ENCODE measurements around the gene MAGI1.
"Not testable (repeated sequence)": the region's sequence is repeated elsewhere in the genome, so short reads cannot be mapped to it uniquely, and the experiment has no call there.

The MAGI1 gene

DNA sequence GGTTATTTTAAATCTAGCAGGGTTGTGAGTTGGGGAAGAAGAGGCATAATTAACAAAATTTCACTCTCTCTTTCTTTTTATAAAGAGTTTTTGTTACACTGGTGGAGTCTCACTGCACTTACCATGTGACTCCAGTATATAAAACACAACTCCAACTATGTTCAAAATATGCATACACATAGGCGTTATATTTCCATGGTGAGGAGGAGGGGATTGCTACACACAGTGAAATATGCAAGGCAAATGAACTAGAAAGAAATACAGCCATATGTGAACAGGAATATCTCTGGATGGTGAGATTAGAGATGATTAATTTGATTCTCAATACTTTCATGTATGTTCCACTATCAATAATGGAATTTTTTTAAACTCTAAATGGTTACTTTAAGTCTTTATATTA, 385.0 kb downstream of the MAGI1 start:
- DNase-seq: no peak

DNA sequence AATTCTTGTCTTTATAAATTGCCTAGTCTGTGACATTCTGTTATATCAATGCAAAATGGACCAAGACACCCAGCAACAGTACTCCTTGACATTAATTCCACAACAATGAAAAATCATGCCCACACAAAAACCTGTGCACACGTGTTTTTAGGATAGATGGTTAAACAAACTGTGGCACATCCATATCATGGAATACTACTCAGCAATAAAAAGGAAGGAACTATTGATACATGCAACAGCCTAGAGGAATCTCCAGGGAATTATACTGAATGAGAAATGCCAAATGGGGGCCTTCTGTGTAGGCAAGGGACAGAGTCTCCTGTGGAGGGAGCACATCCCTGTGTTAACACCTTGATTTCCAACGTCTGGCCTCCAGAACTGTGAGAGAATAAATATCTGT, 388.5 kb downstream of the MAGI1 start:
- no peak for DNase-seq

DNA sequence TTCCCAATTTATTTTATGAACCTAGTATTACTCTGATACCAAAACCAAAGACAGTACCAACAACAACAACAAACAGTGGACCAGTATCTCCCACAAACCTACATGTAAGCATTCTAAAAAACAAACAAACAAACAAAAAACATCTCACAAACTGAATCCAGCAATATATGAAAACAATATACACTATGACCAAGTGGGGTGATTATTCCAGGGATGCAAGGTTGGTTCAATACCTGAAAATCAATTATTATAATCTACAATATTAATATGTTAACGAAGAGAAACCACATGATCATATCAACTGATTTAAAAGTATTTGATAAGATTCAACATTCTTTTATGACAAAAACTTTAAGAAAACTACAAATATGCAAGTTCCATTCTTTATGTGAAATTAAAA, 391.3 kb downstream of the MAGI1 start:
- DNase-seq: no peak

DNA sequence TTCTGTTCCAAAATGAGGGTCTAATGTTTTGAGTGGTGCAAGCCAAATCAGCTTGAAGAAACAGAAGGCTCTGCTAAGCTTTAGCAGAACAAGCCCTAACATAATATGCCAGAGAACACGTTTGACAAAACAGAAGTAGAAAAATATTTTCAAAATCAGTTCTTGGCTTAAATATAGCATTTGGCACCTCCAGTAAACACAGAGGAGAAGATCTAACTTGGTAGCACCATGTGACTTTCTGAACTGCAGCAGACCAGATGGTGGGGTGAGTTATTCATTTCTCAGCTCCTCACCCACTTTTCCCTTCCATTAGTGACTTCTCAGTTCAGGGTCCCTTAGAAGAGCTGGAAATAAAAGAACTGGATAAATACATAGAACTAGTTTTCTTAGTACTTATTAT, 395.8 kb downstream of the MAGI1 start:
- DNase-seq: no peak

DNA sequence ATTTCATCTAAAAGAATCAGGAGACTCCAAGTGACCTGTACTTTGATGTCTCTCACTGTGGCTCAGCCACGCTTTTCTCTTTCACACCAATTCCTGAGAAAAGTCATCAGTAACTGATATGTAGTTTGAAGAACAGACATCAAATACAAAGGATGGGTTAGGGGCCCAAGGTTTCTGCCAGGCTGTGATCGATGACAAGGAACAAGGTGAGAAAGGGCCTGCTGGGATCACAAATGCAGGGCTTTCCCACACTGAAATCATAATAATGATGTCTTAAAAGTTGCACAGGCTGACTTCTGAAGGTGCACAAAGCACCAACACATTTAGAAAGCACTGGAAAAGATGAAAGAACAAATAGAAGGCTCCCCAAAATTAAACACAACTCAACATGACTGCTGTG, 396.9 kb downstream of the MAGI1 start:
- no peak for DNase-seq

DNA sequence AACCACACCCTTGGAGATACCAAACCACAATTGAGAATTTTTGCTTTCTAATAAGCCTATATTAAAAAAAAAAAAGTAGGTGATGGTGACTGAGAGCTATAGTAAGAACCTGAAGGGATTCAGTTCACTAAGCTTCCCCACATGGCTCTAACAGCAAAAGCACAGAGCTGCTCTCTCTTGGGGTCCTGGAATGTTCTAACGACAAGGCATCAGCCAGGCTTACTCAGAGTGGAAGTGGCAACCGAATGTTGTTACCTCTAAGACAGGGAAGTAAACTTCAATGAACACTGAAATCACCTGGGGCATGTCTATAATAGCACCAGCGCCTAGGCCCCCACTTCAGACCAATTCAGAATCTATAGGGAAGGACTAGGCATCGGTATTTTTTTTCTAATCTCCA, 397.7 kb downstream of the MAGI1 start:
- DNase-seq: no peak

DNA sequence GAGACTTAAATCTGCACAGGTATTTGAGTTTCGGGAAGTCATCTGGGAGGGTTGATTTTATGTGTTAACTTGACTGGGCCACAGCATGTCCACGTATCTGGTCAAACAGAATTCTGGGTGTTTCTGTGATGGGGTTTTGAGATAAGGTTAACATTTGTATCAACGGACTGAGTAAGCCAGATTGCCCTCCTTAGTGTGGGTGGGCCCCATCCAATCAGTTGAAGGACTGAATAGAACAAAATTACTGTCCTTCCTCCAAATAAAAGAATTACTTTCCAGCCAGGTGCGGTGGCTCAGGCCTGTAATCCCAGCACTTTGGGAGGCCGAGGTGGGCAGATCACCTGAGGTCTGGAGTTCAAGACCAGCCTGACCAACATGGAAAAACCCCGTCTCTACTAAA, 399.3 kb downstream of the MAGI1 start:
- no peak for DNase-seq

DNA sequence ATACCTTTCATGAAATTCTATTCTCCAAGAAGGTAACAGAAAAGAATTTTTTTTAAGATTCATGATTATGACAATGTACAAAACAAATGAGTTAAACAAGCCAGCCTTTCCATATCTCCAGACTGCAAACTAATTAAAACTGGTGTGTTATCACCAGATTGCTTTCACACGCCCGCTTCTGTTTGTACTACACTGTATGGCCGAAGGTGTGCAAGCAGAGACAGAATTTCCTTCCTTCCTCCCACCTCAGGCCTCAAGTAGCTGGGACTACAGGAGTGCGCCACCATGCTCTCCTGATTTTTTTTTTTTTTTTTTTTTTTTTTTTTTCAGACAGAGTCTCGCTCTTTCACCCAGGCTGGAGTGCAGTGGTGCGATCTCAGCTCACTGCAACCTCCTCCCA, 400.4 kb downstream of the MAGI1 start:
- no peak for DNase-seq

DNA sequence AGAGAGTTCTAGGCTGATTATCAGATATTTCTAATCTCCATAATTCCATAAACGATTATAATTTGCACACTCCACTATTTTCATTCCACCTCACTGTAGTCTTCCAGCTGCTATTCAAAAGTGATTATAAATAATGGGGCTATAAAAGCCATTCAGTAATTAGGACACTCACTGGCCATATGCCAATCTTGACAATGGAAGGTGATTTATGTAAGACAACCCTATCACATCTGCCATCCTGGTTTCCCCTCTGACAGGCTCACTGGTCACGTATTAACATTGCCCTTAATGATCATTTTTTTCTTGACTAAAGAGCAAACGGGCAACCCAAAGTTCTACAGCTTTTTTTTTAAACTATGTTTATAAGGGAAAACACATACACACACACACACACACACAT, 402.4 kb downstream of the MAGI1 start:
- DNase-seq: no peak

DNA sequence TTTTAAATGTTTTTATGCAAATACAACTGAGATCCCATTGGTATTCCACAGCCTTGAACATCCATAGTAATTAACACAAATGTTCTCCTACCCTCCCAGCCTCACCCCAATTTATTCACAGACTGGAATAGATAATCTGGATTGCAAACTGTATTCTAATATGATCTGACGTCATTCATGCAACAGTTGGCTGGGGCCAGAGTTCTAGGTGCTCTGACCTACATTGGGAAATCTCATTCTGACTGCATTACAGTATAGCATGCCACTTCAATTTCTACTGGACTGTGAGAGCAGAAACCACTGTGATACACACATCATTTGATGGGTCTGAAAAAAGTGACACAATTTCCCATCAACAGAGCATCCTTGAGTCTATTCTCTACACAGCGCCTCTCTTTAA, 403.1 kb downstream of the MAGI1 start:
- no peak for DNase-seq

DNA sequence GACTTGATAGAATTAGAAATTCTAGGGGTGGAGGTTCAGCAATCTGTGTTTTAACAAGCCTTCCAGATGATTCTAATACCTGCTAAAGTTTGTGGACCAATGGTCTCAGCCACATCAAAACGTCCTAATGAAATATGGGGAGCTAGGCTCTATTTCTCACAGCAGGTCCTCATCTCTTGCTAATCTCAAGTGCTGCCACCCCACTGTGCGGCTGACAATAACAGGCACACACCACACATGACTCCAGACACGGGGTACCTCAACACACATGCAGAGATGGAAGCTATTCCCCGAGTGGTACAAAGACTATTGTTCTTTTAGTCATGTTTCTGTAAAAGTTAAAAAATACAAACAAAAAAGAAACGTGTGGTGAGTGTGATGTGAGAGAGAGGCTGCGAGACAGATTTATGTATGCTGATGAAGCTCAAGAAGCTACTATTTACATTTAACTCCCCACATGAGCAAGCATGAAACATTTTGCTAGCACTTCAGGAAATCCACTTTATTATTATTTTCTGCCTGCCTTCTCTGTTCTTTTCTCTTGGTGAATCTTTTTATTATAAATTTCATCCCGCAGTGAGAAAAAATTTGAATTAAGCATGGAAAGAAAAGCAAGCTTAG, 405.6 kb downstream of the MAGI1 start:
- DNase-seq: no peak

DNA sequence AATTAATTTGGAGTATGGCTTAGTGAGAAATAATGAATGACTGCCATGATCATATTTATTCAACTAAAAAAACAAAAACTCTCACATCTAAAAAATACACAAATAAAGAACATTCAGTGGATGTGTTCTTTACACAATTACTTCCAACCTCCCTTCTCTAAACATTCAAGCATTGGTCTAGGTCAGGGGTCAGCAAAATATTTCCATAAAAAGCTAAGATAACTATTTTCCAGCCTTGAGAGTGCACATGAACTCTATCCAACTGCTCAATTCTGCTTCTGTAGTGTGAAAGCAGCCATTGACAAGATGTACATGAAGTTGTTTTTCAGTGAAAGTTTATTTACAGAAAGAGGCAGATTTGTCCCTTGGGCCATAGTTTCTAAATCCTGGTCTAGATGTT, 406.3 kb downstream of the MAGI1 start:
- no peak for DNase-seq

DNA sequence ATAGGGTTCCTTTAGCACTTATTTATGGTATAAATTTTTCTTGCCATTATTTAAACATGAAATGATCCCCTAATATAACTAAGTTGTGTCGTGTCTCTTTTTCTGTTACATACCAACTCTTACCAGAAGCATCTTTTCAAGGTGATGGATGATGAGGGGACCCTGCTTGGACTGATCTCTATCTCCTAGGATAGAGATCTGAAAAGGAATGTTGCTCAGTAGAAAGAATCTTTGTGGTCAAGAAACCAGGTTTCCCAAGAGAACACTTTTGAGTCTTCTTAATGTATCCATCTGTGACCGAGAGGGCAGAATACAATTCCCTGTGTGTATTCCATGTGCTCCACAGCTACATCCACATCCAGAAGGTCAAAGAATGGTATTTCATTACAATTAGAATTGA, 409.7 kb downstream of the MAGI1 start:
- DNase-seq: no peak

DNA sequence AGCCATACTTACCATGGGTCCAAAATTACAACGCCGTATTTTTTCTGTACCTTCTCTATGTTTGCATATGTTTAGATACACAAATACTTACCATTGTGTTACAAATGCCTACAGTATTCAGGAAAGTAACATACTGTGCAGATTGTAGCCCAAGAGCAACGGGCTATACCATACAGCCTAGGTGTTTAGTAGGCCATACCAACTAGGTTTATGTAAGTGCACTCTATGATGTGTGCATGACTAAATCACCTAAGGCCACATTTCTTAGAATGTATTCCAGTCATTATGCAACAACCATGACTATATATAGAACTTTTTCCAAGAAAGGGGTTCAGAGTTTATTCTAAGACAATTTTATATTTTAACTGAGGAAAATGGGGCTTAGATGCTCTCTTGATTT, 411.7 kb downstream of the MAGI1 start:
- DNase-seq: no peak

DNA sequence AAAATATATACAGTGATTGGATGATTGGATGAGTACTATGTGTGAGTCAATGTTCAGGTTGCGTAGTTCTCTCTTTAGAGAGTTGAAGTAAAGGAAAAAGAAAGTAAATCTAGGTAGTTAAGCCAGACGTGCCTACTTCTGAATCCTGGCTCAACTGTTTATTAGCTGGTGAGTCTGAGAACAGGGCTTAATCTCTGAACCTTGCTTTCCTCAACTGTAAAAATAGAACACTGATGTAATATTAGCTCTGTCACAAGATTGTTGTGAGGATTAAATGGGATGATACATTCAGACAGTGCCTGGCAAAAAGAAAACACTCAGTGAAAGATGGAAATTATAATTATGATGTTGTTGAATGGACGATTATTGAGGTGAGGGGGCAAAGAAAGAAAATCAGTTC, 413.4 kb downstream of the MAGI1 start:
- no peak for DNase-seq

DNA sequence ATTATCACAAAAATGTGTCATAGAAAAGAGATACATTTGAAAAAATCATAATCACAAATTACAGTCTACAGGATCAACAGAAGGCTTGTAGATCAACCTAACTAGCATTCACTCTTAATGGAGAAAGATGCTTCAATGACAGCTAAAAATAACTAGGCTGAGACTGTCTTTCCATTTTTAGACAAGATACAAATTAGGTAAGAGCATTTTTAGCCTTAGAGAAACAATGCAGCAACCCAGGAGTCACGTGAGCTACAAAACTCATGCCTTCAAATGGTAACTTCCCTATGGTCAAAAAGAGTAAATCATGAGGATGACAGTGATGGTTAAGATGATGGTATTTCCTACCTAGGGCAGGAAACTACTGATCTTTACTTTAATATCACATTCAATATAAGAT, 415.4 kb downstream of the MAGI1 start:
- no peak for DNase-seq

DNA sequence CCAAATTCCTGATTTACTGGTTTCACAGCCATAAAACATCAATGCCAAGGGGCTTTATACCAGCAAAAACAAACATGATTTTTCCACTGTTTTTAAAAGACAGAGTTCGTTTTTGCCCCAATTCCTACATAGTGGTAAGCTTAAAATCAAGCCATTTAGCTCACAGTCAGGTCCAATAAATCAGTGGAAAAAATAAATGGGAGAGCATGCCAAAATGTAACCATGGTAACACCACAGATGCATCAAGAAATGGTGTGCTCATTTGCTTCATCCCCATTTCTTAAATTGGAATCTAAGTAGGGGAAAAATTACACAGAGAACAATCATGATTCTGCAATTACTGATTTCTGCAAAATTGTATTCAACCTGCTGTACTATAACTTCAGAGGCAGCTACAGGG, 418.8 kb downstream of the MAGI1 start:
- DNase-seq: no peak

DNA sequence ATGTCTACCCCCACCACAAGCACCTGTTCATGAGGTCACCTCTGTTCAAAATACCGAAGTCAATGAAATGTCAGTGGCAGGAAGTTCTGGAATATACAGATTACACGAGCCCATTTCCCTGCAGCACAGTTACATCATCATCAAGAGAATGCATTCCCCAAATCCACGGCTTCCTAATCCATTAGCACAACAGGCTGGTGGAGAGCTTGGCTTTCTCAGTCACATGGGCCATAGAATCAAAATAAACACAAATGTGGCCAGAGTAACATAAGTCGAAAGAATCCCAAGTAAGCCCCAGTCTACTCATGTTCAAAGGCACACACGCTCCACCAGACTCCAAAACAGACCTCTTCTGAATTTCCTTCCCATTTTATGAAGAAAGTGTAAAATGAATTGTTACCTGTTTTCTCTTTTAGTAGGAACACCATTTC, 419.3 kb downstream of the MAGI1 start:
- no peak for DNase-seq

DNA sequence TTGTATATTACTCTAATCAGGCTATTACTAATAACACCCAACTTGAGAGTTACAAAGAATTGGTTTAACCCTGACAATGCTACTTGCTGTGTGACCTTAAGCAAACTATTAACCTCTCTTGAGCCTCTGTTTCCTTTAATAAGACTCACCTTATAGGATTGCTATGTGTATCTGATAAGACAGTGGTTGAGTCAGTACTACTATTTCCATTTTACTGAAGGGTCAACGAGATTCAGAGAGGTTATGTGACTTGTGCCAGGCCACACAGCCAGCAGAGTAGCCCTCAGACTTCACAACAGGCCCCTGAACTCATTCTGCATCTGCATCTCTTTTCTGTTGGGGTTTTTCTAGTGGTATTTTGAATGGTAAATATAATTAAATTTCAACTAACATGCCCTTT, 420.1 kb downstream of the MAGI1 start:
- no peak for DNase-seq

DNA sequence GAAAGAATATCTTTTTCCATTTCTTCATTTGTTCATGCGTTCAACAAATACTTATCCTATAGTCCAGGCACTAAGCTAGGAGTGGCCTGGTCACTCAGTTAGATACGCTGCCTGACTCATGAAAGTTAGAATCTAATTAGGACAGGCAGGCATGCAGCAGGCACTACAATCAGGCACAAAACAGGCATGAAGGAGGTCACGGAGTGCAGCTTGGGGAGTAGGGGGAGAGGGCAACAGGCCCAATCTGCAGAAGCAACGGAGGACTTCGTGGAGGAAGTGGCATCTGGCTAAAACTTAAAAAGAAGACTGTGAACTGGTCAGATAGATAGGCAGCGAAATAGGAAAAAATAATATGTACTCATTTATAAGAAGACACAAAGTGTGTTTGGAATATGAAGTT, 420.9 kb downstream of the MAGI1 start:
- no peak for DNase-seq

DNA sequence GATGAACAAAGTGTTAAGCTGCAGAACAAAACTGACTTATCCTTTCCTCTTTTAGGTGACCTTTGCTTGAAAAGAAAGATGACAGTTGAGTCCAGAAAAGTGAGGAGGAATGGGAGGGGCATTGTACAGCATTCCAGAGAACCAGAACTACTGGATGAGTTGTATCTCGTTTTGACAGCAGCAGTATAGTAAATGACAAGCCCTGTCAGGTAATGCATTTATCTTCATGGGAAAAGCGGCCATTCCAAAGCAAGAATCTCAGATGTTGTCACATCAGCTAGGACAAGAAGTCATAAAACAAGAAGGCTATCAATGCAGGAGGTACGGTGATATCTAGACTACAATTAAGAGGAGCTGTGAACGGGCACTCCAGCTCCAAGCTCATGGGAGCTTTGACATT, 421.5 kb downstream of the MAGI1 start:
- no peak for DNase-seq

DNA sequence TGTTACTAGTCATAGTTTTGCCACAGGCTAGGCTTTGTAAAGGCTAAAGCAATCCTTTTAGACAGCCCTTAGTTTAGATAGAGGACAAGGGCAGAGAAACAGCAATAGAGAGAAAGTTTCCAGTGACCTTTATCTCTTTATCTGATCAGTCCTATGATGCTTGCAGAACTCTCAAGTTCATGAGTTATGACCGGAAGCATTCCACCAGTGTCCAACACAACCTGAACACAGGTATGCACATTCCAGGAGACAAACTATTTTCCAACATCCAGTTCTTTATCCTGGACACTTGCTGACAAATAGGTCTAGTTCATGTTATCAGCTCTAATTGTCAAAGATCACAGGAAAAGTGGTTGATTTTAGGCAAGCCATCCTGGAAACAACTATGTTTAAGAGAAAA, 422.2 kb downstream of the MAGI1 start:
- DNase-seq: no peak

DNA sequence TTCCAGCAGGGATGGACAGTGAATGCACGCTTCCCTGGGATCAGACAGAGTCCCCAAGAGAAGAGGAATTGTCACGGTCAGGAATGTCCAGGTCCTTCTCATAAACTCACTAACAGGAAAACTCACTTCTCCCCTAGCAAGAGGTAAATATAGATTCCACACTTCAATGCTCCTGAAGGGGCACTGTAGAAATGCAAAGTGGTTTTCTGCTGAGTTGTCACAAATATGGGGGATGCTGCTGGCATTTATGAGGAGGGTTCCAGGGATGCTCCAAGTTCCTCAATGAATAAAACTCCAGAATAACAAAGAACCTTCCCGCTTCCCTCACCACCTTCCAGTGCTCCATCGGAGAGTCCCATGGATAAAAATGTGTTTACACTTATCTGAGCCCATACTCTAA, 423.4 kb downstream of the MAGI1 start:
- no peak for DNase-seq

DNA sequence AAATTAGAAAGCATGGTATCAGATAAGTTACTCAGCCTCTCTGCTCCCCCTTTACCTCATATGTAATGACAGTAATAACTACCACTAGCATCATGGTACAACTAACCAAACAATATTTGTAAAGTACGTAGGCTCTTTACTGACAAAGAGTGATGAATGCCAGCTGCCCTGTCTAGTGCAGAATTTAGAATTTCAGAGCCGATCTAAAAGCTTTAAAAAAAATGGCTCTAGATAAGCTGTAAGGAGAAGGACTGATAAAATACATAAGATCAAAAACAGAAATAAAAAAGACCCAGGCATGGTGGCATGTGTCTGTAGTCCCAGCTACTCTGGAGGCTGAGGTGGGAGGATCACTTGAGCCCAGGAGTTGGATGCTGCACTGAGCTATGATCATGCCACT, 424.1 kb downstream of the MAGI1 start:
- DNase-seq: no peak

DNA sequence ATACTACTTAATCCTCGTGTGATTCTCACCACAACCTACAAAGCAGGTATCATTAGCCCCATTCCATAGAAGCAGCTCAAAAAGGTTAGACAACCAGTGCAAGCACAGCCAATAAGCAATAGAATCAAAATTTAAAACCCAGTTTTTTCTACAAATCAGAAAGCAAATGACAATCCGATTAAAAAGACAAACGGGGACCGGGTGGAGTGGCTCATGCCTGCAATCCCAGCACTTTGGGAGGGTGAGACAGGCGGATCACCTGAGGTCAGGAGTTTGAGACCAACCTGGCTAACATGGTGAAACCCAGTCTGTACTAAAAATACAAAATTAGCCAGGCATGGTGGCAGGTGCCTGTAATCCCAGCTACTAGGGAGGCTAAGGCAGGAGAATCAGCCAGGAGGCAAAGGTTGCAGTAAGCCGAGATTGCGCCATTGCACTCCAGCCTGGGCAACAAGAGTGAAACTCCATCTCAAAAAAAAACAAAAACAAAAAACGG, 430.7 kb downstream of the MAGI1 start:
- DNase-seq: not testable (repeated sequence)

DNA sequence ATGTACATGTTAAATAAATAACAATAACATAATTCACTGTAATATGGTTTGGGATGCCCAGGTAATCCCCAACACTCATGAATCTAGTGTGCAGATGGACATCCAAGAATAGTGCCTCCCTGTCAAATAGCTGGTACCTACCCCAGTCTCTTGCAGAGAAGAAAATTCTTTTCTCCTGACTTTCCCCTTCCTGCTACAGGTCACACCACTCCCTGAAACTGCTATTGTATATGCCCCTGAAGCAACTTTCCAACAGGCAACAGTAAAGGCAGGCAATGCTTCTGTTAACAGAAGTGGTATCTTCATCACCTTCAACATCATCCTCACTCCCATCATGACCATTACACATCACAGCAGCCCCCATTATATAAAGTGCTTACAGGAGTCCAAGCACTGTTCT, 431.6 kb downstream of the MAGI1 start:
- no peak for DNase-seq

Measured in stimulated activated CD4-positive, alpha-beta T cell treated with anti-CD3 and anti-CD28 coated beads, Interleukin-4, amount 100 ng/mL, for 4 hours (primary cell).